HG03571 (cell line): ENCODE measurements around the gene PACSIN2.

Experiments used
- ATAC-seq: cut with Tn5 transposase; IDR thresholded peaks from one replicate; pipeline ENCODE4 v1.9.1; 2021; ENCODE audit not compliant: unreplicated experiment

Gene PACSIN2

GRCh38 chr22:42907404-42908373 lies 107.3 kb downstream of the PACSIN2 start:
- no peak for ATAC-seq

- ATAC-seq: no peak
These were observed 108.2 kb downstream of the PACSIN2 start for GRCh38 chr22:42906605-42907348.

- no peak for ATAC-seq
These were observed 109.2 kb downstream of the PACSIN2 start for GRCh38 chr22:42905702-42906183.

GRCh38 chr22:42905217-42905616 lies 109.7 kb downstream of the PACSIN2 start:
- no peak for ATAC-seq

GRCh38 chr22:42904050-42904449 lies 110.9 kb downstream of the PACSIN2 start:
- ATAC-seq: no peak

GRCh38 chr22:42902875-42903510 lies 112.0 kb downstream of the PACSIN2 start:
- no peak for ATAC-seq

GRCh38 chr22:42901790-42902508 lies 113.0 kb downstream of the PACSIN2 start:
- ATAC-seq: no peak

- ATAC-seq: no peak
These were observed 117.0 kb downstream of the PACSIN2 start for GRCh38 chr22:42897960-42898359.

- ATAC-seq: no peak
These were observed 119.4 kb downstream of the PACSIN2 start for GRCh38 chr22:42895541-42895981.

- no peak for ATAC-seq
These were observed 119.9 kb downstream of the PACSIN2 start for GRCh38 chr22:42895087-42895486.

- ATAC-seq: no peak
These were observed 121.4 kb downstream of the PACSIN2 start for GRCh38 chr22:42893371-42894150.

GRCh38 chr22:42892571-42893316 lies 122.2 kb downstream of the PACSIN2 start:
- ATAC-seq: no peak

GRCh38 chr22:42892156-42892555 lies 122.8 kb downstream of the PACSIN2 start:
- no peak for ATAC-seq

GRCh38 chr22:42891696-42892095 lies 123.3 kb downstream of the PACSIN2 start:
- ATAC-seq: no peak

GRCh38 chr22:42891008-42891407 lies 123.9 kb downstream of the PACSIN2 start:
- no peak for ATAC-seq

- ATAC-seq: no peak
These were observed 125.6 kb downstream of the PACSIN2 start for GRCh38 chr22:42889304-42889703.

- ATAC-seq: no peak
These were observed 127.1 kb downstream of the PACSIN2 start for GRCh38 chr22:42887523-42888507.

GRCh38 chr22:42887120-42887519 lies 127.8 kb downstream of the PACSIN2 start:
- no peak for ATAC-seq
